ENCODE data around the gene GPR158.

GPR158 gene

DNA sequence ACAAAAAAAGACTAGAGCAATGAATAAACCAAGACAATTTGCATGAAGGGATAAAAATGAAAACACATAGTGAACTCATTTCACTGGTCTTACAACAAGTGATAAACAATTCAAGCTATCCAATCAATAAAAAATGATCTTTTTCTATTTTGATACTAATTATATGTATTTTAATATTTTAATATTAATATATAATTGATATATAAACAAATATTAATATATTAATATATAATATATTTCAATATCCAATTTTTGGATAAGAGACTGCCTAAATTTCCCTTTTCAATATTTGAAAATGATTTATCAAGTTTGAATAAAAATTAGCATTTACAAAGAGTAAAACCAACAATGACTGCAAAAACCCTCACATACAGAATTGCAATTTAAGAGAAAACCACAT is 317.9 kb downstream of the GPR158 start:
- no peak overlapping the region for H3K4me3 ChIP-seq (ENCODE audit: low read depth, low read length)

DNA sequence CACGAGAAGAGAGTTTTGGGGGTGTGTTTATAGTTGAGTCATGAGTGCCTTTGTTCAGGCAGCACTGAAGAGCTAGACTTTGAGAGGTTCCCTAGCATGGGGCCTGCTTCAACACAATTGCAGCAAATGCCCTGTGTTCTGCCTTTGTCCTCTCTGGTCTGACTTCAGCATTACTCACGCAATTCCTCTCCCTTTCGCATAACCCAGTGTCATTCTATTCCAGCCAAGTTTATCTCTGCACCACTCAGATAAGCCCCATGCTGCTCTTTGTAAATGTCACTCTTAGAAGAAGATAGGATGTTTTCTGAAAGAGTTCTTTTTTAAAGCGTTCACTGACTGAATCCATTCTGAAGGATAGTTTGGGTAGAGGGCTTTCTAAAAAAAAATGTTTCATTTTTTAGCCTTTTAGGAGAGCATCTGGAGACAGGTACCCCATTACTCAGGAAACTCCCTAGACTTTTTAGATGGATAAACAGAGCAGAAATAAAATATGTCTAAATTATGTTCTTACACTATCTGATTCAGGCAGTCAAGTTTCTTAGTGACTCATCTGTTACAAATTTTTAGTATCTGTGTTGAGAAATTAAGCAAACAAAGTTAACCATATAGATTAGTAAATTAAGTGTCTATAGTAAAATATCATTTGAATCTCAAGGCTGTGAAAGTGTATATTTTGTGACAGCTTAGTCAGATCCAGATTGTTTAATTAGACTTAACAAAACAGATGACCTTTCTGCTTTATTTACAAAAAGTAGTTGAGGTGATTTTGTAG is 318.5 kb downstream of the GPR158 start:
- H3K4me3 ChIP-seq (ENCODE audit: low read depth, low read length) = no peak overlapping the region

DNA sequence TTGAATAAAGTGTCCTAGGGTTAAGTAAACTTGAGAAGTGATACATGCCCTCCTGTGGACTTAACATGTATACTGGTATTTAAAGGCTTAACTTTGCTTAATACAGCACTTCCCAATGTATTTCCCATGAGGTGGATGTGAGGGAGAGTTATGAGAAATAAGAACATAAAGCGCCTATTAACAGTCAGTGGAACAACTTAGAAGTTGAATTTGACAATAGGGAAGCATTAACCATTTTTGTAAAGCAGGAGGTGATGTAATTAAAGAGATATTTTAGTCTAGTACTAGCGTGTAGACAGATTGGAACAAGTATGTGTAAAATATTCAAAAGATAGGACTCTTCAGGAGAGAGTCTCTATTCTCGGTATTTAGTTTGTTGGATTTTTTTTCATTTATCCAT is 322.4 kb downstream of the GPR158 start:
- no peak overlapping the region for H3K4me3 ChIP-seq (ENCODE audit: low read depth, low read length)

DNA sequence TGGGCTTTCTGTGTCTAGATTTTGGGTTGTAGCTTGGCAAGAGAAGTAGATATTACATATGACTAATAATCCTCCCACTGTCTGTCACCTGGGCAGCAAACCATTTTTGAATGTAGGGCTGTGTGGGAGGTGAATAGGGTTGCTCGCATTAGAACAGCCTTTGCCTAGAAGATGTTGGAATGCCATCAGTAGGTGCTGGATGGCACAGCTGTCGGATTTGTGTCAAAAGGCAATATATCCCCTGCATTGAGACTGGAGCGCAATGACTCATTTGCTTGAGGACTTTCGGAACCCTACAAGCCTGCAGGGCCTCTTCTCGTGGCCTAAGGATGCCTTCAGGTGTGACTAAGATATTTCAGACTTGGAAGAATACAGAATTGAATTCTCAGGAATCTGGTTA is 323.8 kb downstream of the GPR158 start:
- H3K4me3 ChIP-seq (ENCODE audit: low read depth, low read length) = no peak overlapping the region

DNA sequence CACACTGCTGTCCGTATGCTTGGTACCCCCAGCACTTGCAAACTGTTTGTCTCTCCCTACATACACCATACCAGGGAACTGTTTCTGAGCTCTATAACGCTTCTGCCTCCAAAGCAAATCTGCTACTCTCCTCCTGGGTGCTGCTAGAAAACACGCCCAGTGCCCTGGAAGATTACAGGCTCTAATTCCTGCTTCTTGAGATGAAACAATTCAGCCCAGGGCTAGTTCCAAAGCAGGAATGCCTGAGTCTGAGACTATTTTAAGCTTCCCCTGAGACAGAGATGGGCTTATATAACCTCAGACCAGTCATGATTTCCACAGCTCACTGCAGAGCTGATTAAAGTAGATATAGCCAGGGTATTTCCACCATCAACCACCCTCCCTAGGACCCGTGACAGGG is 327.1 kb downstream of the GPR158 start:
- H3K4me3 ChIP-seq (ENCODE audit: low read depth, low read length) = no peak overlapping the region

DNA sequence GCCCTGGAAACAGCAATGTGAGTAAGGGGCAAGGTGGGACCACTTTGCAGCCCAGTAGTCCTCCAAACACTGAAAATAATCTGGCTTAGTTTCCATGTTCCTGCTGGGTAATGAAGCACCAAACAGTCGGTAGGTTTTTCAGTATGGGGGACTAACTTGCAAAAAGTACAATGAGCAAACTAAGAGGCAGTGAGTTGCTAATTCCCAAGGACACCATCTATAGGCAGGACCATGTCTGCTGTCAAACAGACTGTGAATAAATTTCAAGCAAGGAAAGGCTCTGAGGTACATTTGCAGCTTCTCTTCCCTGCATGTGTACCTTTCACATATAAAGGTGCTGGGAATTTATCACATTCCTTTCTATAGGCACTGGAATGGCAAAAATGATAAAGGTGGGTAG is 327.7 kb downstream of the GPR158 start:
- H3K4me3 ChIP-seq (ENCODE audit: low read depth, low read length) = no peak overlapping the region

DNA sequence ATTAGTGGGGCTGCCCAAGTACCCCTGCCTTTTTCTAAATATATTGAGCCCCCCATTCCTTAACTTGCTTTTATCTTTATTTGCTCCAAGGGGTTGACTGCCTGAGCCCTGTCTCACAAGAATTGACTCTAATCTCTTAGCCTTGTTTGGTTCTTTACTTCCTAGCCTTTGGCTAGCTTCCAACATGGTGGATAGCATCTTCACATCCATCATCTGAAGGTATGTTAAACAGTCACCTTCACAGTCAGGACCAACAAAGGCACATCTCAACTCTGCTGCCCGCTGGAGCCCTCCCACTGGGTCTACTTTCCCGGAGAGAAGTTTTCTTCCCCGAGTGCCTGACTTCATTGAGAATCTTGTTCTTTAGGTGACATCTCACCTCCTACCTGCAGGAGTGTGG is 329.5 kb downstream of the GPR158 start:
- H3K4me3 ChIP-seq (ENCODE audit: low read depth, low read length) = no peak overlapping the region

DNA sequence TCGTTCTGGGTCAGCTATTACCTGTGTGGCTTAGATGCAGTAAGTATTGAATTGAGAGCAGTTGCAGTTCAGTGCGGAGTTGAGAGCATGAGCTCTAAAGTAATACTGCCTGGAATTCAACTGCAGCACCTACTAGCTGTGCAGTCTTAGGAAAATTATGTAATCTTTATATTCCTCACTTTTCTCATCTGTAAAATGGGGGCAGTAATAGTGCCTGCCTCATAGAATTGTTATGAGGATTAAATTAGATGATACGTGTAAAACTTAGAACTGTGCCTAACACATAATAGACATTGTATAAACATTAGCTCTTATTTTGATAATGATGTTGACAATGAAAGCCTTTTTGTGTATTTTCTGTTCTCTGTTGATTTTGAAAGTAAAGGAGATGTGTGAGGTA is 330.0 kb downstream of the GPR158 start:
- no peak overlapping the region for H3K4me3 ChIP-seq (ENCODE audit: low read depth, low read length)

DNA sequence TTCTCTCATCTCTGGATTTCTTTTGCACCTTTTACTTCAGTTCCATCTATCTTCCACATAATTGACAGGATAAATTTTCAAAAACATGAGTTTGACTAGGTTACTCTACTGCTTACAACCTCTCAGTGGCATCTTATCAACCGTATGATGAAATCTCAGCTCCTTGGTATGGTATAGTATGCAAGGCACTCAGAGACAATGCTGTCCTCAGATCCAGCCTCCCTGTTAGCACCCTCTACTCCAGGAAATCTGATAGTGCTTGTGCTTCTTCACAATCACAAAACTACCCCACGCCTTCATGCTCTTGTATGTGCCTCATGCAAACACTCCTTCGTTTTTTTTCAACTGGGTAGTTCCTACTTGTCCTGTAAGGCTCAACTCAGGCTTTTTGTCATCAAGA is 330.7 kb downstream of the GPR158 start:
- H3K4me3 ChIP-seq (ENCODE audit: low read depth, low read length) = no peak overlapping the region

DNA sequence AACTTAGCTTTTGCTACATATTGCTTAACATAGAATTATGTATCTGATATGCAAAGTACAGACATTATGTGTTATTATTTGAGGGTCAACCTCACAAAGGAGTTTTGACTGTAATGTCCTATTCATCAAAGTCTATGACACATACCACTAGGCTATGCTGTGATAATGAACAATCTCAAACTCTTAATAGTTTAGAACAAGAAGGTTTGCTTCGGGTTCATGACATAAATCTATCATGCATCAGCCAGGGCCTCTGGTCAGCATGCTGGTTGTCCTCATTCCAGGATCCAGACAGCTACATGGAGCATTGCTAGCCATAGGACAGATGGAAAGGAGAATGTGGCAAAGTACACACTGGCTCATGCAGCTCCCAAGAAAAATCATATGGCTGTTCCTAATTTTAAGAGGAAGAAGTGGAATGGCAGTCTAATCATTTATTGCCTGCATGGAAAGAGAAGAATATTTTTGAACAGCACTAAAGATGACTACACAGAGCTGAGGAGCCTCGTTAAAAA is 332.1 kb downstream of the GPR158 start:
- H3K4me3 ChIP-seq (ENCODE audit: low read depth, low read length) = no peak overlapping the region

DNA sequence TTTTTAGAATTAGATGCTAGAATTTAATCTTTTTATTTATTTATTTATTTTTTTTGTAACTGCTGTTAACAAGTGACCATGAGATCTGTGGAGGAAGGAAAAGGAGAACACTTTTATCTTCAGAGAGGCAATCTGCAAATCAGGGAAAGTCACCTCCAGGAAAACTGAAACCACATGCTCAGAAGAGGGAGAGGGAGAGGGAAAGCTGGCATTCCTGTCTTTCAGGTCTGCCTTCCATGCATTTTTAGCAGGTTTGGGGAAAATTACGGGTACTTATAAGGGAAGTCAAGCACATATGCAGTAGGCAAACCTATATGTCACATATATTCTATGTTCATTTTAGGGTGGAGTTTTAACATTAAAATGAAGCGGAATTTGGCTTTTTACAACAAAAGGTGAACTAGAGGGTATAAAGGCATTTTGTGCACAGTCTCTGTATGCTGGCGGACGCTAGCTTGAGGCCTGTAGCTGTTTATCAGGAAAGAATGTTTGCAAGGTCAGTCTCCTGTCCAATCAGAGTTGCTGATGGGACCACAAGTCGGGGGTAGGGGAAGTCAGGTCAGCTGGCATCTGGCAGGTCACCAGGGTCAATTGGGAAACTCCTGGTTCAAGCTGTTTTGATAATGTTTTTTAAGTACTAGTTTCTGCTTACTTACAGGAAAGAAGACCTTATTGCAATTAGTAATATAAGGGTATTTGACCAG is 333.5 kb downstream of the GPR158 start:
- H3K4me3 ChIP-seq (ENCODE audit: low read depth, low read length) = no peak overlapping the region

DNA sequence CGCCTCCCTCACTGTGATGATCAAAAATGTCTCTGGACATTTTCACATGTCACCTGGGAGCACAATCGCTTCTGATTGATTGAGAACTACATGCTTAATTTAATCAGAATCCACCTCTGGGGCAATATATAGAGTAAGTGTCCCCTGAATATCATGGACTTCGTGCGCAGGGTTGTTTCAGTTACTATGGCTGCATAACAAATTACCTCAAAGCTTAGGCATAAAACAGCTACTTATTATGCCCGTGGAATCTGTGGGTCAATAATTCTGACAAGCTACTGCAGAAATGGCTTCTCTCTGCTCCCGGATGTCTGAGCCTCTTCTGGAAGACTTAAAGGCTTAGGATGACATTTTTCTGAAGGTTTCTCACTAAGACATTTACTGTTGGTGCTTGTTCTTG is 334.4 kb downstream of the GPR158 start:
- no peak overlapping the region for H3K4me3 ChIP-seq (ENCODE audit: low read depth, low read length)

DNA sequence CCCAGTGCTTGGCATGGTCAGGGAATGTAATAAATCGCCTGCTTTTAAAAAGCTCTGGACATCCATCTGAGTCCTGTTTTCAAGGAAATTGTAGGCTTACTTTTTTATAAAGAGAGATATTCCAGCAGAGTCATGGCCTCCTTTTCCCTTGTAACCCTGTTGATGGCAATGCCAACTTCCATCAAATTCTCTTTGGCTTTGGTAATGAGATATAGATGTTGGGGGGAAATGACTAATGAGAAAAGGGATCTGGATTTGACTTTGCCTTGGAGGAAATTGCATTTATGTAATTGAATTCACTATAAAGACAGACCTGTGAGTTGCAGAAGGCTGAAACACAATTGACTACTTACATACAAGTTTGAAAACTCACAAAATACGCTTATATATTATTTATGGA is 347.5 kb downstream of the GPR158 start:
- no peak overlapping the region for H3K4me3 ChIP-seq (ENCODE audit: low read depth, low read length)

DNA sequence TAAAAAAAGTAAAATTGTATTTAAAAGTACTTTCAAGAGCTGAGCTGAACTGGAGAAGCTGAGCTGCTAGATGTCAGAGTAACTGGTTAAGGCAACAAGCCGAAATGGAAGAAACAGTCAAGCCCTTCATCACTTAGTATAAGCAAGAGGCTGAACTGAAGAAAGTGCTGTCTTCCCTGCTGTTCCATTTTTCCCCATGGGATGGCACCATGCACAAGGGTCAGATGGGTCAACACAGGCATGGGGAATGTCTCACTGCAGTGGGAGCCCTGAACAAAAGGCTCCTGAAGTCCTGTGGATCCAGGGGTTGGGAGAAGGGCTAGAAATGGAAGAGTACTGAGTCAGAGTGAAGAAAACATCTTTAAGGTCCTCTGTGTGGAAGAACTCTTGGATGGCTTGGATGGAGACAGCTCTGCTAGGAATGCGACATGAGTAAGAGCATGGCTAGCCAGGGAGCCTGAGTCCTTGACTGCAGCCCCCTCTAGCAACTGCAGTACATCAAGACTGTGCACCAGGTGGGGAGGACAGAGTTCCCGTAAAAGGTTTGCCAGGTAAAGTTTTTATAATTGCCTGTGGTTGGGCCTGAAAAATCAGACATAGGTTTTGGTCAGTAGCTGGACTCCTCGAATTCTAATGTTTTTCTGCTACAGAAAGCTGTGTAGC is 348.3 kb downstream of the GPR158 start:
- H3K4me3 ChIP-seq (ENCODE audit: low read depth, low read length) = no peak overlapping the region

DNA sequence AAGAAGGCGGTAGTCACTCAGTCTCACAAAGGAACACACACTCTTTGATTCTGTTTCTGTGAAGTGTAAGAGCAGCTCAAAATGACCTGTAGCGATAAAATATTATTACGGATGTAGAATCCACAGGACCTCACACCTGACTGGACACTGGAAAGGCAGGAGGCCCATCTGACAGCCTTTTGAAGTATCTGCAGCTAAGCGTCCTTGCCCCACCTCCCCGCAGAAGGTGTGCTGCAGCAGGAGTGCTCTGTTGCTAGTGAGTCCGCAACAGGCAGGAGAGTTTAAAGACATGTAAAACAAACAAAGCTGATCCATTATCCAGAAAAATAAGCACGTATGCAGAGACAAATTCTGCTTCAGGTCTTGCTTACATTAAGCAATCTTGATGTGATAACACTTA is 355.5 kb downstream of the GPR158 start:
- no peak overlapping the region for H3K4me3 ChIP-seq (ENCODE audit: low read depth, low read length)

DNA sequence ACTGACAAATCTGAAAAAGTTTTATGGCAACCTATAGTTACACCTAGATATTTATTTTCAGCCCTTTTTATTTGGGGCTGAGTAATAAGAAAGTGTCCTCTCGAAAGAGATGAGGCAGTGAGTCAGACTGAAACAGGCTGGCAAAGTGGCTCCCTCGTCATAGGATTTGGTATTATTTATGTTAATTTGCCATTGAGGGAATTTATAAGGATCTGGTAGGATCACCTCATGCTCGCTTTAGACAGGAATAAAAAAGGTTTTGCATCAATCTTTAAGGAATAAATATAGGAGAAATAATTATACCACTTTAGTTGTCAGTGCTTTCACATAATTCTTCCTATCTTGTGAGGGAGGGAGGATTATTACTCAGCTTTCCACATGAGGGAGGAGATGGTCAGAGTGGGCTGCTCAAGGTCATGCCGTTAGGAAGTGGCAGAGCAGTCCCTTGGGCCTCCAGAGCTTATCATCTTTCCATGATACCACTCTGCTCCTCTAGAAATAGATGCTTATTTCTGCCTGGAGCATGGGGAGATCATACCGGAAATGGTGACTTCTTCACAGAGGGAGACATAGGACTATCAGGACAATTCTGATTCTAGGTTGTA is 356.8 kb downstream of the GPR158 start:
- no peak overlapping the region for H3K4me3 ChIP-seq (ENCODE audit: low read depth, low read length)

DNA sequence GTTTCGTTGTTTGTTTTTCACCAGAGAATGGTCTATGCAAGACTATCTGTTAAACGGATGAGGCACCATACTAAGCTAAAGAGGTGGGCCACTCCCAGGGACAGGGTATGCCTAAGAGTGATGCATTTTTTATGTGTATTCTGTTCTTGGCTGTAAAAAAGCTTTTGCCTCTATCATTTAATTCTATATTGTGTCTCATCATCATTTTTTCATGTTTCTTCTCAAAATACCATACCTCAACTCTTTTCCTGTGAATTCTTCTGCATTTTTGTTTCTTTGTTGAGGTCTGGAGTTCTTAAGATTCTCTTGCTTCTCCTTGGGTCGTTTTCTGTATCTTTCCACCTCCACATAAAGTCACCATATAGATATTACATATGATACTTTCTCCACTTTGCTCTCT is 357.4 kb downstream of the GPR158 start:
- H3K4me3 ChIP-seq (ENCODE audit: low read depth, low read length) = no peak overlapping the region

DNA sequence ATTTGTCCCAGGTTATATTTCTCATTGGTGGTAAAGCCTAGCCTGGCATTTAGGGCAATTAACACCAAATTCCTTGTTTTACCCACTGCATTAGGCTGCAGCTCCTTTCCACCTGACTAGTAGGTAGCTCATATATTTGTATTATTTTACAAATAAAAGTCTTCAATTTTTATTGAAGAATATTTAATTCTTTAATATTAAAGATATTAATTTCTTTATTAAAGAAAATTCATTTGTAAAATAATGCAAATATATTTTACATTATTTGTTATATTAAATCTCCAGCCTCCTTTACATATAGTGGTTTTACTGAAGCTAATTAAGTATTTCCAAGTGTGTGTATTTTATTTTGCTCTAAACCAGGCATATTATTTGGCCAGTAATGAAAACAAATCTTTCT is 361.2 kb downstream of the GPR158 start:
- no peak overlapping the region for H3K4me3 ChIP-seq (ENCODE audit: low read depth, low read length)

DNA sequence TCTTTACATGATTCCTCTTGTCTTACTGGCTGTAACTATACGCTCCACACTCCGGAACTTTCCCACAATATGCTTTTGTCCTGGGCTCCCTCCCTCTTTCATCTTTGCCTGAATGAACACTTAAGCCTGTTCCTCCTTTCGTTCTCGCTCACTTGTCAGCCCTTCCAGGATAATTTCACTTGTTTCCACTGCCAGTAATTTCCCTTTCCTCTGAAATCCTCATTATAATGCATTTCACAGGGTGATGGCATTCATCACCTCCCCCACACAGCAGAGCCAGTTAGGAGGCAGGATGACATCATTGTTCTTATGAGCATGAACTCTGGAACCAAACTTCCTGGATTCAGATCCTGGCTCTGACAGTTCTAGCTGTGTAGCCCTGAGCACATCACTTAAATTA is 372.6 kb downstream of the GPR158 start:
- no peak overlapping the region for H3K4me3 ChIP-seq (ENCODE audit: low read depth, low read length)

DNA sequence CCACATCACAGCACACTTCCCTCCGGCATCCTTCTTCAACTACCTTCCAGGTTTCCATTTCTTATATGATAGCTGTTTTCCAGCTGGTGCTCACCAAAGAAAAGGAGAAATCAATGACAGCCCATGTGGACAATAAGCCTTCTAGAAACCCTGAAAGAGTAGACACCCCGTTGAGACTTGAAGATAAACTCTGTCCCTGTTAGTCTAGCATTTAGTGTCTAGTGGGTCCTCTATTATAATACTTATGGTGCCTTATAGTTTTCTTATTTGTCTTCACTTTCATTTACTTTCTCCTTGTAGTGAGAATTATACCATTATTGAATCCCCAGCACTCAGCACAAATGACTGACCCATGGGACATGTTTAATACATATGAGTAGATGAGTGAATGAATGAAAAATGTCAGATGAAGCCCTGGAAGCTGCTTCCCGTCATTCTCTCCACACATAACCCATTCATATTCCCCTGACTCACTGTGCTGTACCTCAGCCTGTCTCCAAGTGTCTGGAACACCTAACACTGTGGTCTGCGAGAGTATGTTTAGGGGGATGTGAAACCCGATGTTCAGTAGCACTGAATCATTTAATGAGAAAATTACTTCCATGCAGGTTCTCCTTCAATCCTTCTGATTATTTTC is 377.6 kb downstream of the GPR158 start:
- no peak overlapping the region for H3K4me3 ChIP-seq (ENCODE audit: low read depth, low read length)

DNA sequence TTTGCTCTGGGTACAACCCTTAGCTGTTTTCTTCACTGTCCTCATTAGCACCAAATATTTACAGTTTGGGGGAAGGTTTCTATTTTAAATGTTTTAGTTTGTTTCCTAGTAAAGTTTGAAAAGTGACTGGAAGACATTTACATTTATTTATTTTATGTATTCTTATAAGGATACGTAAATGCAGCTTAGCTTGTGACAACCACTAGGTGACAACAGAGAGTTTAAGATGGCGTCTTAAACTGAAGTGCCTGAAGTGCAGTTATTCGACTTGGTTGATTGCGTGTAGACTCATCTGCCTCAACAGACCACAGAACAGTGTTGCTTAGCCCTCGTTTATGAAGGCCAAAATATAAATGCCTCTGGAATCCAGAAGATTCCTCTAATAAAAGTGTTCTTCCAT is 381.1 kb downstream of the GPR158 start:
- no peak overlapping the region for H3K4me3 ChIP-seq (ENCODE audit: low read depth, low read length)
